ENCODE results near the gene NPR3. TPM values are rescaled to one million over a fixed set of nuclear protein-coding genes. Genes with fewer than 3 reads are reported as not detected.

NPR3 gene
- total RNA-seq (2021; fragmentation: NEBNext Ultra II Directional; extraction: Animal tissue kit (Norgen Biotek cat#: 25700)), result 10 to 100 TPM; 23.8 to 56.3 (median 25.5) TPM
- long read RNA-seq, full-length matches to known transcripts, result 27 of 66 reads
- long read RNA-seq, partial matches to known transcripts, result 5 of 66 reads
- long read RNA-seq, other reads (novel, unspliced or antisense), result 34 of 66 reads

- Mint-ChIP-seq H3K9me3 (no peaks in the 10 kb centered on the region), H3K27ac (peak within 1 kb of the TSS; percentile 95), H3K4me3 (peak within 1 kb of the TSS; percentile 94), H3K27me3 (ENCODE audit: insufficient read depth) (peaks cover 4% of the 10 kb centered on the region), H3K4me1 (ENCODE audit: low read depth) (peaks cover 43% of the 10 kb centered on the region), H3K36me3 (ENCODE audit: low read depth) (no peaks in the 10 kb centered on the region; the same call in 1 of the 2 replicates)
- DNase-seq, result peak; percentile 71
- no peak for TF ChIP-seq CTCF (IDR thresholded peaks at IDR 0.05)
Measured at GRCh38 chr5:32710550-32711361, at the start of gene NPR3. Gene NPR3 (plus strand): TSS chr5:32711321. CDS start chr5:32711777, 456 bp downstream.

- no peak for DNase-seq
- Mint-ChIP-seq H3K27ac (no peak overlapping the region), H3K4me3 (no peak overlapping the region), H3K4me1 (ENCODE audit: low read depth) (no peaks in the 10 kb centered on the region), H3K36me3 (ENCODE audit: low read depth) (peaks cover 9% of the 10 kb centered on the region), H3K9me3 (peaks cover 22% of the 10 kb centered on the region), H3K27me3 (ENCODE audit: insufficient read depth) (peaks cover 24% of the 10 kb centered on the region)
- no peak for TF ChIP-seq CTCF (IDR thresholded peaks at IDR 0.05)
Measured at GRCh38 chr5:32664523-32664922, 46.6 kb upstream of the NPR3 start.

- Mint-ChIP-seq H3K4me3 (no peak overlapping the region), H3K36me3 (ENCODE audit: low read depth) (peaks cover 23% of the 10 kb centered on the region), H3K9me3 (peaks cover 28% of the 10 kb centered on the region), H3K27me3 (ENCODE audit: insufficient read depth) (peaks cover 22% of the 10 kb centered on the region), H3K27ac (no peak overlapping the region), H3K4me1 (ENCODE audit: low read depth) (no peaks in the 10 kb centered on the region)
- DNase-seq, result no peak
- TF ChIP-seq CTCF (IDR thresholded peaks at IDR 0.05), result no peak
Measured at GRCh38 chr5:32668552-32668951, 42.6 kb upstream of the NPR3 start.

- H3K27ac Mint-ChIP-seq, result no peak overlapping the region
- DNase-seq, result no peak
- H3K4me3 Mint-ChIP-seq, result no peak overlapping the region
- peaks cover 15% of the 10 kb centered on the region; the same call in 1 of the 2 replicates for H3K27me3 Mint-ChIP-seq (ENCODE audit: insufficient read depth)
- H3K36me3 Mint-ChIP-seq (ENCODE audit: low read depth), result peaks cover 23% of the 10 kb centered on the region
- no peaks in the 10 kb centered on the region for H3K4me1 Mint-ChIP-seq (ENCODE audit: low read depth)
- no peak for TF ChIP-seq CTCF (IDR thresholded peaks at IDR 0.05)
- peaks cover 28% of the 10 kb centered on the region for H3K9me3 Mint-ChIP-seq
Measured at GRCh38 chr5:32673272-32673671, 37.8 kb upstream of the NPR3 start.

GRCh38 chr5:32677023-32677422, 34.1 kb upstream of the NPR3 start:
- Mint-ChIP-seq H3K27ac (no peak overlapping the region), H3K4me3 (no peak overlapping the region), H3K4me1 (ENCODE audit: low read depth) (peaks cover 9% of the 10 kb centered on the region), H3K9me3 (peaks cover 12% of the 10 kb centered on the region), H3K27me3 (ENCODE audit: insufficient read depth) (peaks cover 13% of the 10 kb centered on the region), H3K36me3 (ENCODE audit: low read depth) (peaks cover 8% of the 10 kb centered on the region)
- no peak for DNase-seq
- TF ChIP-seq CTCF (IDR thresholded peaks at IDR 0.05), result no peak

Measured in HFFc6 (cell line).